DMS153 treated with DMSO at 0.1 percent for 48 hours (cell line): ENCODE measurements around the gene CLPTM1L.
"Not testable (repeated sequence)": the region's sequence is repeated elsewhere in the genome, so short reads cannot be mapped to it uniquely, and the experiment has no call there.

Experiments used
- DNase-seq: peaks from one replicate; lab custom pipeline; 2025; ENCODE audit not compliant: unreplicated experiment; lab: John Stamatoyannopoulos, UW

The CLPTM1L gene

DNA sequence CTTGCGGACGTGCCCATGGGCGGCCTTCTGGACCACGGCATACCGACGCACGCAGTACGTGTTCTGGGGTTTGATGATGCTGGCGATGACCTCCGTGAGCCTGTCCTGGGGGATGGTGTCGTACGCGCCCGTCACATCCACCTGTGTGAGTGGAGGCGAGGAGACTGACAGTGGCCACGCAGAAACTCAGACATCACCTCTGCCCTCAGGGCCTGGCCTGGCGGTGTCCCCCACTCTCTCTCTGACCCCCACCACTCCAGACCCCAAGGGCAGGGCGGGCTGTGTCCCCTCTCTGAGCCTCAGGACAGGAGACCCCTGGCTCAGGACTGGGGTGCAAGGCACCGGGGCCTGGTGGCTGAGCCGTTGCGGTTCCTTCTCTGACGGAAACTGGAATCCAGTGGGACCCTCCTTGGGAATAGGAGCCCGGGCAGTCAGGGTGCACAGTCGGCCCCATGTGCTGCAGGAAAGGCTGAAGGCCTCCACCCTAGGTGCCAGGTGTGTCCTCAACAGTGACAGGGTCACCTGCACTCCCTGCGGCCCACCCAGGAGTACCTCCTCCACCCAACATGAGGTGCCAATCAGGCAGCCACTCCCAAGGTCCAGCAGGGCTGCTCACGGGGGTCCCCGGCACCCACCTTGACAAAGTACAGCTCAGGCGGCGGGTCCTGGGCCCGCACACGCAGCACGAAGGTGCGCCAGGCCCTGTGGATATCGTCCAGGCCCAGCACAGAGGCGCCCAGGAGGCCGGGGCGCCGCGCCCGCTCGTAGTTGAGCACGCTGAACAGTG is 66.0 kb downstream of the CLPTM1L start:
- DNase-seq = no peak

- no peak for DNase-seq
Measured at GRCh38 chr5:1278216-1278615, 66.7 kb downstream of the CLPTM1L start.

- DNase-seq = no peak
Measured at GRCh38 chr5:1277781-1278180, 67.1 kb downstream of the CLPTM1L start.

- no peak for DNase-seq
Measured at GRCh38 chr5:1277331-1277730, 67.6 kb downstream of the CLPTM1L start.

DNA sequence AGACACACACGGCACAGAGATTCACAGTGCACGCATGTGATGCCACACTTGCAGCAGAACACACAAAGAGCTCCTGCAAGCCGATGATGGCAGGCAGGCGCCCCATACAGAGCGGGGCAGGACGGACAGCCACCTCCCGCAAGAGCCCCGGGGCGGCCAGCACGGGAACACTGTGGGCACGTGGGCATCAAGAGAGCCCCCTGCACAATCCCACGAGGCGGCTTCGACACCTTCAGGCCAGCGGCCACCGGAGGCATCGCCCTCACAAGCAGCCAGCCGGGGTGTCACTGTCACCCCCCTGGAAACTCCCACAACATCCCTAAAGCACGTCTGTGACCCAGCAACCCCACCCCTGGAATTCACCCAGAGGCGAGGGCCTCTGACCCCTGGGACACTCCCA is 68.0 kb downstream of the CLPTM1L start:
- no peak for DNase-seq

DNA sequence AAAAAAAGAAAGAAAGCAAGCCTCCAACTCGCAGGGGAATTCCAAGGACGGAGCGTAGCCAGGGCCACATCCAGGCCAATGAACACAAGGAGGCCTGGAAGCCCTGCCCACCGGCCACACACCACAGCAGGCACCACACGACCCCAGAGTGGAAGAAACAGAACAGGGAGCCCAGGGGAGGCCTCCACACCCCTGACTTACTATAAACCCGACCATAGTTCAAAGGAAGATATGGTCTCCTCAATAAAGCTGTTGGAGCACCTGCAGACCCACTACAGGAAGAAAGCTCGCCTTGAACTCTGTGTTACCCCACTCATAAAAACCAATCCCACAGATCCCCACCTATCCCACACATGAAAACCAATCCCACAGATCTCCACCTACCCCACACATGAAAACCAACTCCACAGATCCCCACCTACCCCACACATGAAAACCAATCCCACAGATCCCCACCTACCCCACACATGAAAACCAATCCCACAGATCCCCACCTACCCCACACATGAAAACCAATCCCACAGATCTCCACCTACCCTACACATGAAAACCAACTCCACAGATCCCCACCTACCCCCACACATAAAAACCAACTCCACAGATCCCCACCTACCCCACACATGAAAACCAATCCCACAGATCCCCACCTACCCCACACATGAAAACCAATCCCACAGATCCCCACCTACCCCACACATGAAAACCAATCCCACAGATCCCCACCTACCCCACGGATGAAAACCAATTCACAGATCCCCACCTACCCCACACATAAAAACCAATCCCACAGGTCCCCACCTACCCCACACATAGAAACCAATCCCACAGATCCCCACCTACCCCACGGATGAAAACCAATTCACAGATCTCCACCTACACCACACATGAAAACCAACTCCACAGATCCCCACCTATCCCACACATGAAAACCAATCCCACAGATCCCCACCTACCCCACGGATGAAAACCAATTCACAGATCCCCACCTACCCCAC is 69.2 kb downstream of the CLPTM1L start:
- DNase-seq = not testable (repeated sequence)

- DNase-seq = no peak
Measured at GRCh38 chr5:1274471-1274870, 70.4 kb downstream of the CLPTM1L start.

DNA sequence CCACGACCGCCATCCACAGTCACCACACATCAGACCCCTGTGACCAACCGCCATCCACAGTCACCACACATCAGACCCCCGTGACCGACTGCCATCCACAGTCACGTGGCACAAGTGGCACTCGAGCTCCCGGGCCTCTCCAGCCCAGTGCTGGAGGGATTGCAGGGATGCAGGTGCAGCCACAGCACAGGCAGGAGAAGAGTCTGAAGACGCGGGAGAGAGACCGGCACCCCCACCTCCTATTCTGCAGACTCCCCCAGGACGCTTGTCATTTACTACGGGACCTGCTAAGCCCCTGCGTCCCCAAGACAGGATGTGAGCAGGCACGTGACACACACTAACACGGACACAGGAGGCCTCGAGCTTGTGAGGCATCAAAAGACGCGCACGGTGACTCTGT is 71.2 kb downstream of the CLPTM1L start:
- no peak for DNase-seq

DNA sequence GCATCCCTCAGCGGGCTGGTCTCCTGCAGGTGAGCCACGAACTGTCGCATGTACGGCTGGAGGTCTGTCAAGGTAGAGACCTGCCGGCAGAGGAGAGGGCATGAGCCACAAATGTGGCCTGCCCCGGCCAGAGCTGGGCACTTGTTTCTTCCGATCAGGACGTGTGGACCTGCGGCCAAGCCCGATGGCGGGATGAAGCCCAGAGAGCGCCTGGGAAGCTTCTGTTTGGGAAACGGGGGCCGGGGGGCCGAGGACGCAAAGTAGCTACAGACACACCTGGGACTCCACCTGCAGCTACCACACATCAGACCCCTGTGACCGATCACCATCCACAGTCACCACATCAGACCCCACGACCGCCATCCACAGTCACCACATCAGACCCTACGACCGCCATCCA is 72.7 kb downstream of the CLPTM1L start:
- no peak for DNase-seq

- DNase-seq = no peak
Measured at GRCh38 chr5:1270933-1271914, 73.7 kb downstream of the CLPTM1L start.

- DNase-seq = no peak
Measured at GRCh38 chr5:1270426-1270825, 74.5 kb downstream of the CLPTM1L start.

DNA sequence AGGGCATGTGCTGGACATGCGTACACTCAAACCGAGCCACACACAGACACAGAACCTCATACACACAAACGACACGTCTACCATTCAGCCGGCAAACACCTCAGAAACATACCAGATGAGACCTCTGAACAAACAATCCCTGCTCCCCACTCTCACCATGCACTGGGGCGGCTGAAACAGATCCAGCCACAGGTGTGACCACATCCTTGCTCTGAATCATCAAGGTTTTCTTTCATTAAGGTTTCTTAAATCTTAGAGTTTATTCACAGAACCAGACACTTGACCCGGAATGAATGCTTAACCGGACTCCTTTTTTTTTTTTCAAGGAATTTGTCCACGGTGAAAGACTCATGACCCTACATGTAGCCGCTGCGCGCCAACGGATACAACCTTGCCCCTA is 76.2 kb downstream of the CLPTM1L start:
- no peak for DNase-seq

DNA sequence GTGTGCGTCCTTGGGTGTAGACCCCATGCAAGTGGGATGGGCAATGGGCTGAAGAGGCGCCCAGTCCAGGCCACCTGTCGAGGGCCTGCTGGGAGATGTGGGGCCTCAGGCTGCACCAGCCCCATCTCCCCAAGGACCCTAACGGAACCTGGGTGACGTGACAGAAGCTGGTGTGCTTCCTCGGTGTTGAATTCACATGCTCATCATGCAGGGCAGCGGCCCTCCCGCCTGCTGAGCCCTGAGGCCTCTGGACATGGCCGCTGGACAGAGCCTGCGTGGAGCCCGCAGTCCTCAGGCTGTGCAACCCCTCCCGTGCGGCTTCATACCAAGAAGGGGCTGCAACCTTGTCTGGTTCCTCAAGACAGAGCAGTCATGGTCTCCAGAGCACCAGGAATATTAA is 76.8 kb downstream of the CLPTM1L start:
- DNase-seq = no peak
